ENCODE results near the gene DLX6. TPM values are rescaled to one million over a fixed set of nuclear protein-coding genes. Genes with fewer than 3 reads are reported as not detected.

DLX6 gene
- polyA plus RNA-seq (ENCODE audit: insufficient read depth in 1 of 5, insufficient read length in 5 of 5, low replicate concordance in 1 of 5), result under 1 TPM in 2 of 5 donors, not detected in 3; 0.05 to 0.10 TPM
- long read RNA-seq, donor 1, result 0 reads
- long read RNA-seq, donor 2, result 0 reads
- long read RNA-seq, donor 3, result 0 reads
- long read RNA-seq, donor 4, result 0 reads
- long read RNA-seq, donor 5, result 0 reads
- long read RNA-seq, donor 6, result 0 reads
- long read RNA-seq, donor 7, result 0 reads
- long read RNA-seq, donor 8, result 0 reads

GRCh38 chr7:97005183-97006054 lies at the start of gene DLX6:
Gene DLX6, plus strand, starts transcription at chr7:97005553. Its CDS starts 425 bp downstream, at chr7:97005978.
- no peak for DNase-seq

GRCh38 chr7:96959135-96959534 lies 46.2 kb upstream of the DLX6 start:
- no peak for DNase-seq

GRCh38 chr7:96962221-96962885 lies 43.0 kb upstream of the DLX6 start:
- DNase-seq, result no peak

- DNase-seq, result no peak
Observed at GRCh38 chr7:96968981-96969380, 36.4 kb upstream of the DLX6 start.

DNA sequence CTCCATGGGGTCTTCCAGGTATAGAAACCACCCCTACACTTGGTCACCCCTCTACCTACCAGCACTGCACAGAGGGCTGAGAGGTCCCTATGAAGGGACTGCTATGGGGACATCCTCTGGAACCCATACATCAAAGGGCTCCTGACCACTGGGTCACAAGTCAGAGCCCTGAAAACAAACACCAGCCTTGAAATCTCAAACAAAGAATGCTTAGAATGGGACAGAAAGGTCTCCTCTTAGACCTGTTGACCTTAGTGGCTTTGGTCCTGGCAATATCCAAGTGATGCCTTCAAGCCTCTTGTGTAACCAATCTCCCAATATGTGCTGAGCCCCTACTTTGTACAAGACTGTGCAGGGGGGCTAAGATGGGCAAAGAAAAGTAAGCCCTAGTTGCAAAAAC lies 34.6 kb upstream of the DLX6 start:
- no peak for DNase-seq

GRCh38 chr7:96973986-96974385 lies 31.4 kb upstream of the DLX6 start:
- DNase-seq, result no peak

- no peak for DNase-seq
Observed at GRCh38 chr7:96976106-96976505, 29.2 kb upstream of the DLX6 start.

- no peak for DNase-seq
Observed at GRCh38 chr7:96977445-96977844, 27.9 kb upstream of the DLX6 start.

DNA sequence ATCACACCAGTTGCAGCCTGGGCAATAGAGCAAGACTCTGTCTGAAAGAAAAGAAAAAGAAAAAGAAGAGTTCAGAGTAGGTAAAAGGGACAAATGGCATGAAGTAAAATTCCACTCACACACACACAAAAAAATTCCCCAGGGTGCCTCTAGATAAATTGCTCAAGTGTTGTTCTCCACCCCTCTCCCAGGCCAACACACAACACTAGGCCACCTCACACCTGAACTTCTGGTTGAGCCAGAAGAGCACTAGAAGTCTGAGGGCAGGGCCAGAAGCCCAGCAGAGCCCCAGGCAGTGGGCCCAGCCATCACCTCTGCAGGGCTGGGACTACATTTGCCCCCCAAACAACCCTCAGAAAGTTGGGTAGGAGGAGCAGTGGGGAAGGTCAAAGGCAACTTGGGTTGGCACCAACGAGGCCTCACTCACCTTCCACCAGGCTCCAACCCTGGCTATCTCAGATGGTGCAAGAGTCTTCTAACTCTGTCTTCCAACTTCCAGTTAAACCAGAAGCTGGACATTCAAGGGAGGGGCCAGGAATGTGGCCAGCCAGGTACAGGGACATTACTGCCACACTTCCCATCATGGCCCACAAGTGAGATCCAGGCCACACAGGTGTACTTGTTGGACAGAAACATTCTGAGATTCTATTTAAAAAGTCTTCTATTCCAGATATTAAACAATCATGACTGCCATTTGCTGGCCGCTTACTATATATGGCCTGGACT lies 25.6 kb upstream of the DLX6 start:
- no peak for DNase-seq

GRCh38 chr7:96982586-96982985 lies 22.8 kb upstream of the DLX6 start:
- DNase-seq, result no peak

DNA sequence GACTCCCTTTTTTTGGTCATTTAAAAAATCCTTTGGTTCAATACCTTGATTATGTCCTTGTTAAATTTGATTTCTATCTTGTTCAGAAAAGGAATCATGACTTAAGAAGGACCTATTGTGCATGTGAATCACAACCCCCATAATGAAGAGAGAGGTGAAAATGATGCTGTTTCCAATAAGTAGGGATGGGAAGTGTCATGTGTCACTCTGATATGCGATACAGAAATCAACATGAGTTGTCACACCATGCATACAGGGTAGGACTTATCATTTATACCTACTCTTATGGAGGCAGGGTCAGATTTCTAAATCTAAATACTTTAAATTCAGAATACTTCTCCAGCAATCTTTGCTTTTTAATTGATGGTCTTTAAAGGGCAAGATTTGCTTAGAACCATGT lies 19.4 kb upstream of the DLX6 start:
- no peak for DNase-seq

GRCh38 chr7:96986901-96987300 lies 18.5 kb upstream of the DLX6 start:
- DNase-seq, result no peak

GRCh38 chr7:96987719-96988118 lies 17.6 kb upstream of the DLX6 start:
- DNase-seq, result no peak

GRCh38 chr7:96989241-96989858 lies 16.0 kb upstream of the DLX6 start:
- DNase-seq, result no peak

DNA sequence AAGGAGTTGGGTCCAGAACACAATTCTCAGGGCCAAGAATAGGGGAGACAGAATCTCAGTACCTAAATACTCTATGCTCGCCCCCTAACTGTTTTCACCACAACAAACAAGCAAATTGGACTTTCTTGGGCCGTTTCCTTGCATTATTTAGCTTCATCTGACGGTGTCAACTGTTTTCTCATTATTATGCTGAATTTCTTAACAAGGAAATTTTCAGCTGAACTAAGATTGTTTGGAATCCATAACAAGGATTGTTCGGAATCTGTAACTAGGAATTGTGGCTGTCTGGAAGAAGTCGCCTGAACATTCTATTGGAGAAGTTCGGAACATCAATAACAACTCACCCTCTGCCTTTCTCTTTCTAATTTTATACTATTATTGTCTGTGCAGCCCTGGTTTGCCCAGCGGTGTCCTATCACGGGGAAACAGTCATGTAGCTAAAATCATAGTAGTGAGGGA lies 15.5 kb upstream of the DLX6 start:
- DNase-seq, result no peak

DNA sequence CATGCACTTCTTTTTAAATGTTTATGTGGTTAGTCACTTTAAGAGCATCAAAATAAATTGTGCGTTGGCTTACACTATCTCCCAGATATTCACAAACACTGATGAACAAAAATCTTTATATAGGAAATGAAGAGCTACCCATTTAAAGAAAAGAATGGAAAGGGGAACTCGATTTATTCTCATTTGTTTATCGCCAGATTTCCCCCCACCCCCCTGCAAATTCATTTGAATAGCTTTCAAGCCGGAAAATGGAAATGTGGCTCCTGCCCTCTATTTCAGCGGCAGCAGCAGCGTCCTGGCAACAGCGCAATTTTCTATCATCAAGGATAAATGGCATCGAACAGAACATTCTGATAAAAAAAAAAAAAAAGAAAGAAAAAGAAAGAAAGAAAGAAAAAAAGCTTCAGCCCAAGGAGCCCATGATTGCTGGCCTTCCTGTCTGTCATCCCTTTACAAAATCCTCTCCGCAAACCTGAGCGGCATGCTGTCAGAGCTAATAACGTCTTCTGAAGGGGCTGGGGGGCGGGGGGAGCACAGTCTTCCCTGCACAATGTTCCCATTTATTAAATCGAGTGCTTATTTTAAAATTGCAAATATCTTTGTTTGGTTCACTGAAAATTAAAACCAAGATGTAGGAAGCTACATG lies 13.7 kb upstream of the DLX6 start:
- DNase-seq, result no peak

DNA sequence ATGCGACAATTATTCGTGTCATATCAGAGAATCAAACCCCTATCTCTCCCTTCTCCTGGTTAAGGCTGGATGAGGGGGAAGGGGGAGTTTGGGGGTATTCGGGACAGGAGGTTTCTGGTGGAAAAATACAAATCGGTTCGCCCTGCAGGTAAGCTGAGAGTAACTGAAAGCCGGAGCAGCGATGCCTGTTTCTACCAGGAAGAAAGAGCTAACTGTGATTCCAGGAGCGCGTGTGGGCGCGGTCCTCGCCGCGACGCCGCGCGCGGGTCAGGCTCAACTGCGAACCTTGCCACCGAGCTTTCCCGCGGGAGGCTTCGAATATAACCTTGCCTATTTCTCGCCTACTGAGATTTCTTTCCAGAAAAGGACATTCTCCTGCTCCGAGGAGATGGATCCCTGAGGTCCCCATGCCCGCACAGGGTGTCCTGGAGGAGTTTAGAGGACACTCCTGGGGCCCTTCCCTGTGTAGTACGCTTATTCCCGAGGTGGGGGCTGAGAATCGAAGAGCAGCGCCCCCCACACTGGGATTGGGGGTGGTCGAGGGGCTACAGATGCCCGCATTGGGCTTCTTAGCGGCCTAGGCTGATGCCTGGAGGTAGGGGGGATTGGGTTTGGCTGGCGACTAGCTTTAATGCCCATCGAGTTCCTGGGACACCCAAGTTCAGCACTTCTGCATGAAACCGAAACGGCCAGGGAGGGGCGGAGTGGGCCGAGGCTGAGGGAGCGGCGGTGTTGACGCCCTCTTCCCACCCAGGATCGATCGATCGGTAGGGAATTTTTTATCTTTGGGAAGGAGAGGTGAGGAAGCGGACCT lies 13.0 kb upstream of the DLX6 start:
- no peak for DNase-seq

- no peak for DNase-seq
Observed at GRCh38 chr7:96993094-96993865, 12.1 kb upstream of the DLX6 start.

DNA sequence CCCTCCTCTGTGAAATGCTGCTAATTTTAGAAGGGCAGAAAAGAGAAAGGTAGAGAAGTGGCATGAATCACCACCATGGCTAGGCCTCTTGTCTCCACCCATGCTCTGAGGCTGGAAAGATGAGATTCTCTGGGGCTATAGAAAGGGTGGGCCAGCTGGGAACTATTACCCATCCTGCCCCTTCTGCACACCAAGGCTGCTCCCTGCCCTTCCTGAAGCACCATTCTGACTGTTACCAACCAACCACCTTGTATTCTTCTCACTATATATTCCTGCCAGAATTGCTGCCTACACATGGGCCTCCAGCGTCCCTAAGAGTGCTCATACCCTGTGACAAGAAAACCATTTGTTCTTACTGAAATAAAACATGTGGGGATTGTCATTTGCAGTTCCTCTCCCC lies 11.4 kb upstream of the DLX6 start:
- DNase-seq, result no peak

Data from right lung (tissue), 10 donors.